ENCODE results near the gene ERC1. TPM values are rescaled to one million over a fixed set of nuclear protein-coding genes. Genes with fewer than 3 reads are reported as not detected.

ERC1 gene
- total RNA-seq, 1 experiment from 2014 or later: 31.5 TPM

DNA sequence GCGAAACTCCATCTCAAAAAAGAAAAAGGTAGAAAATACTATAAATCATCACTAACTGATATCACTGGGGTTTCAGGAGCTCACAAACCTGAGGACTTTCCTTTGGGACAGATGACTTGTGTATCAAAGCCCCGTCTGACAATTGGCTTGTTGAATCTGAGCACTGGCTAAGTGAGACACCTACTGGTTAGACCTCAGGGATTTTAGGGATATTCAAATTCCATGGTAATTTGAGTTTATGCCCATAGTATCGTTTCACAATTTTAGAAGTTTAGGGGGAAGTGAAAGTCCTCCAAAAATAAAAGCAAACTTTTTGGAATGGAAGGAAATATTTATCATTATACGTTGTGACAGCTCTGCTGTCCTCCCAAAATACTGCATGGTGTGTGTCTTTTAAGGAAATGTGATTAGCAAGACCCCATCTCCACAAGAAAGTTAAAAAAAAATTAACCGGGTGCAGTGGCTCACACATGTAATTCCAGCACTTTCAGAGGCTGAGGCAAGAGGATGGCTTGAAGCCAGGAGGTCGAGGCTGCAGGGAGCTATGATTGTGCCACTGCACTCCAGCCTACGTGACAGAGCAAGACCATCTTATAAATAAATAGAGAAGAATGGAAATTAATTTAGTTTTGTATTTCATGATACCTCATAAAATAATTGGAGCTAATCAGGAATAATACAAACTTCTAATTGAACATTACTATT lies 554.1 kb downstream of the ERC1 start:
- no peaks in the 10 kb centered on the region for H3K27me3 ChIP-seq
- H3K4me3 ChIP-seq: no peak overlapping the region
- H3K4me1 ChIP-seq: no peaks in the 10 kb centered on the region
- DNase-seq: no peak
- H3K27ac ChIP-seq: no peak overlapping the region
- no peaks in the 10 kb centered on the region for H3K9me3 ChIP-seq (replicated peaks)
- H3K36me3 ChIP-seq: no peaks in the 10 kb centered on the region

Other genes starting within 250 kb of the ERC1 start
- gene WNK1, start 238.6 kb upstream of the ERC1 start, total RNA-seq (2014; rRNA removed; shearing (Covaris generic)): 83.3 and 88.8 TPM in 2 replicates
- 11.8 and 14.2 TPM in 2 replicates for gene RAD52, start 41.5 kb upstream of the ERC1 start, total RNA-seq (2014; rRNA removed; shearing (Covaris generic))